HG03196 (cell line): ENCODE measurements around the gene ETV3.

ENCODE experiments used
- ATAC-seq: cut with Tn5 transposase; IDR thresholded peaks from one replicate; pipeline ENCODE4 v1.9.1; 2021; ENCODE audit not compliant: unreplicated experiment

Gene ETV3

GRCh38 chr1:157095091-157095490 is 43.1 kb downstream of the ETV3 start:
- ATAC-seq = no peak

DNA sequence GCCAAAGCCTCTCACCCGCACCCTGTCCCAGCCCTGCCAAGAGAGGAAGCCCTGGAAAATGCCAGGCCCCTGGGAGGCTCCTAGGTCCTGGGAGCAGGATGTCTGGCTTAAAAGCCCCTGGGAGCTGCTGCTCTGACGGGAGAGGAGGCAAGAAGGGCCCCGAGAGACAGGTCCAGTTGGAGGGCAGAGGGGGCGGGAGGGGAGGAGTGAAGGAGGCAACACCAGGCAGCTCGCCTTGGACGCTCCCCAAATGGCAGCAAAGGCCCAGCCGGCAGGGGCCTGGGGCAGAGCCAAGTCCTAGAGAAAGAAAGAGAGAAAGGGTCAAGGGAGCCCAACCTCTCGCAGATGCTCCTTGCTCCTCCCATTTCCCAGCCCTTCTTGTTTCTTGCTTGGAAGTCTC is 45.4 kb downstream of the ETV3 start:
- ATAC-seq = no peak

DNA sequence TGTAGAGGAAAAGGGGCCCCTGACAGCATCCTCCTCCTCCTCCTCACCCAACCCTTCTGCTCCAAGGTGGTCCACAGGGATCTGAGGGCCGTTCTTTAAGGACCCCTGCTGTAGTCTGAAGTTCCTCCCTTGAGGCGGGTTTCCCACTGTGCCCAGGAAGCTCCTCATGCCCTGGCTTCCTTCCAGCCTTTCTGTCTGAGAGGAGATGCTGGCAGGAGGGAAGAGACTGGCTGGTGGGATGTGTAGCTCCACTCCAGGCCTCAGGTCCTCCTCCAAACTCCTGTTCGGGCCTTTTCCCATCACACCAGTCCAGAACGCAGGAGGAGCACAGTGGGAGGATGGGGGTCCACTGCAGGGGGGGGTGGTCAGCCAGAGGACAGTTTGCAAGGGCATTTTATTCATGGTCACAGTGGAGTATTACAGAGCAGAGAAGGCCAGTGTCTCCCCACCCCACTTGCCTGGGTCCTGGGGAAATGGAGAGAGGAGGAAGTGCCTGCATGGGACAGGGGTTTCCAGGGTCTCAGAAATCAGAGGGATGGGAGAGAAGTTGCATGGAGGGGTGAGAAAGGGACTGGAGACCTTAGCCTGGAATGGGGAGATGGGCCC is 46.4 kb downstream of the ETV3 start:
- ATAC-seq = no peak

DNA sequence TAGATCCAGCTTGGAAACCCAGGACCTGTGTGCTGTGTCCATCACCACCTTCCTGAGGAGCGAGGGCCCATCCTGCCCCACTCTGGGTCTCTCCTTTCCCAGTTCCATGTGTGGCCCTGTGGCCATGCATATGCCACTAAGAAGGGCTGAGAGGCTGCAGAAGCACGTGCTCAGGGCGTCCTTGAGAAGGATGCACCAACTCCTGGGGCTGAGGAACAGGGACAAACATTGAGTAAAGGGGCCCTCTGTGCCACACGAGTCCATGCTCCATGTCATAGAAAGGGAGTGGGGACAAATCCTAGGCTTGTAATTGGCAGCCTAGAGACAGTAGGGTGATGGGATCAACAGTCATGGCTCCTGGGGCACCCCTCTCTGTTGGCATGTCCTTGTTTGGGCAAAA is 47.0 kb downstream of the ETV3 start:
- ATAC-seq = no peak

GRCh38 chr1:157090771-157091170 is 47.4 kb downstream of the ETV3 start:
- no peak for ATAC-seq

DNA sequence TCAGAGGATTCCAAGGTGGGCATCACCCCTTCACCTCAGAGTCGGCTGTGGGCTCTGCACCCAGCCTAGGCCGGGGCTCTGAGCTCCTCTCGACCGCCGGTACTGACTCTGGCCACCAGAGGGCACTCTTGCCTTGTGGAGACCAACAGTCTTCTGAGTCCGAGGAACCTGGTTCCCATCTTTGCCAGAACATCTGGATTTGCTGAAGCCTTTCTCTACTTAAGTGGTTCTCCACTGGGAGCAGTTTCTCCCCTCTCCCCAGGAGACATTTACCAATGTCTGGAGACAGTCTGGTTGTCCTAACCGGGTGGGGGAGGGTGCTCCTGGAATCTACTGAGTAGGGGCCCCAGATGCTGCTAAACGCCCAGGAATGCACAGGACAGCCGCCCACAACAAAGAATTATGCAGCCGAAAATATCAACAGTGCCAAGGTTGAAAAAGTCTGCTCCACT is 48.0 kb downstream of the ETV3 start:
- peak; percentile 67 for ATAC-seq

DNA sequence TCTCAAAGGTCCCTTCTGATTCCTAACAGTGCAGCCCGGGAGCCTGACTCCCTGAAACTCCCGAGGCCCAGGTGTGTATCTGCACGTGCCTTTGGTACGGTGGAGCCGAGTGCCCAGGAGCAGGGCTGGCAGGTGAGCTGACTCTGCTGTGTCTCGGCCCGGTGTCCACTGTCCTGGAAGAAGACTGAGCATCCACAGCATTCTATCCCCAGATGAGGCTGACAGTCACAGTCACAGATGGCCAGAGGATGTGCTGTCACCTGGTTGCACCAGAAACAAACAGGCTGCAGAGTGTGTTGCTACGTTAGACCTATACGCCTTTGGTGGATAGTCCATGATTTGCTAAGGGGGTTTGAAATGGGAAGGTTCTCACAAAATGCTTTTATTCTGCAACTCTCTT is 48.4 kb downstream of the ETV3 start:
- ATAC-seq = no peak

DNA sequence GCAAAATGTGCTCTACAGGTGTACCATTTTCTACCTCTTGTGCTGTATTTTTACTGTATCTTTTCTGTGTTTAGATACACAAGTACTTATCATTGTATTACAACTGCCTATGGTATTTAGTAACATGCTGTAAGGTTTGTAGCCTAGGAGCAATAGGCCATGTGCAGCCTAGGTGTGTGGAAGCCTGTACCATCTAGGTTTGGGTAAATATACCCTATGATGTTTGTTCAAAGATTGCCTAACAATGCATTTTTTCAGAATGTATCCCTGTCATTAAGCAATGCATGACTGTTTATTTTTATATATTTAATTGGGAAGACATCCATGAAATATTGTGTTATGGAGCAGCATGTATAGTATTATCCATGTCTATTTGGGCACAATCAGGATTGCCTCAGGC is 49.6 kb downstream of the ETV3 start:
- ATAC-seq = no peak

GRCh38 chr1:157087030-157087429 is 51.2 kb downstream of the ETV3 start:
- no peak for ATAC-seq

- ATAC-seq = no peak
These were observed 51.9 kb downstream of the ETV3 start for GRCh38 chr1:157086299-157086698.

DNA sequence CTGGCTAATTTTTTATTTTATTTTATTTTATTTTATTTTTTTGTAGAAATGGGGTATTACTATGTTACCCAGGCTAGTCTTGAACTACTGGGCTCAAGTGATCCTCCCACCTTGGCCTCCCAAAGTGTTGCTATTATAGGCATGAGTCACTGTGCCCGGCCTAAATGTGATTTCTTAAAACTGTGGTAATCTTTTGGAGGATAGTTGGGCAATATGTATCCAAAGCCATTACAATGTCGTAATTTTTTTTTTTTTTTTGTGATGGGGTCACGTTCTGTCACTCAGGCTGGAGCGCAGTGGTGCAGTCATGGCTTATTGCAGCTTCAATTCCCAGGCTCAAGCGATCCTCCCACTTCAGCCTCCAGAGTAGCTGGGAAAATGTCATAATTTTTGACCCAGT is 52.8 kb downstream of the ETV3 start:
- no peak for ATAC-seq

- no peak for ATAC-seq
These were observed 53.5 kb downstream of the ETV3 start for GRCh38 chr1:157084720-157085119.

- no peak for ATAC-seq
These were observed 56.5 kb downstream of the ETV3 start for GRCh38 chr1:157081707-157082106.

DNA sequence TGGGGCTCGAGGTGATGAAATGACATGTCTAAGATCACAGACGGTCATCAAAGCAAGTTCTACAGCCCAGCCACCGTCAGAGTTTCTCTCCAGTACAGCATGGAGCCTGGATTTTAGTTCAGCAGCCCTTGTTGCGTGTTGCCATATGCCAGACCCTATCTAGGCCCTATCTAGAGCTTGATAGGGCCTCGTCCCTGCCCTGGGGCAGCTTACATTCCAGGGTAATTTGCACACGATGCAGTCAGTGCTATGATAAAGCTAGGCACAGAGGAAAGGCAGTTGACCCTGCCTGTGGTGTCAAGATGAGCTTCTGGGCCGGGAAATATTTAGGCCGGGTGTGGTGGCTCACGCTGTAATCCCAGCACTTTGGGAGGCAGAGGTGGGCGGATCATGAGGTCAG is 57.5 kb downstream of the ETV3 start:
- ATAC-seq = no peak

- no peak for ATAC-seq
These were observed 60.8 kb downstream of the ETV3 start for GRCh38 chr1:157077394-157077793.

DNA sequence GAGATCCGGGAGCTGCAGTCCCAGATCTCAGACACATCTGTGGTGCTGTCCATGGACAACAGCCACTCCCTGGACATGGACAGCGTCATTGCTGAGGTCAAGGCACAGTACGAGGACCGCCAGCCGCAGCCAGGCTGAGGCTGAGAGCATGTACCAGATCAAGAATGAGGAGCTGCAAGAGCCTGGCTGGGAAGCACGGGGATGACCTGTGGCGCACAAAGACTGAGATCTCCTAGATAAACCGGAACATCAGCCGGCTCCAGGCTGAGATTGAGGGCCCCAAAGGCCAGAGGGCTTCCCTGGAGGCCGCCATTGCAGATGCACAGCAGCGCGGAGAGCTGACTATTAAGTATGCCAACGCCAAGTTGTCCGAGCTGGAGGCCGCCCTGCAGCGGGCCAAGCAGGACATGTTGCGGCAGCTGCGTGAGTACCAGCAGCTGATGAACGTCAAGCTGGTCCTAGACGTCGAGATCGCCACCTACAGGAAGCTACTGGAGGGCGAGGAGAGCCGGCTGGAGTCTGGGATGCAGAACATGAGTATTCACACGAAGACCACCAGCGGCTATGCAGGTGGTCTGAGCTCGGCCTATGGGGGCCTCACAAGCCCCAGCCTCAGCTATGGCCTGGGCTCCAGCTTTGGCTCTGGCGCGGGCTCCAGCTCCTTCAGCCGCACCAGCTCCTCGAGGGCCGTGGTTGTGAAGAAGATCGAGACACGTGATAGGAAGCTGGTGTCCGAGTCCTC is 64.1 kb downstream of the ETV3 start:
- ATAC-seq = no peak
